GM12801 (cell line): ENCODE measurements around the gene CAMTA1.

Source experiments
- CTCF ChIP-seq: IDR thresholded peaks from one replicate; pipeline ENCODE4 v1.5.1; 2011; ENCODE audit warnings: control low read depth; ENCODE audit not compliant: insufficient read length; ENCODE audit errors: extremely low read depth

CAMTA1 gene

GRCh38 chr1:7421471-7422075 lies 636.3 kb downstream of the CAMTA1 start:
- no peak for TF ChIP-seq CTCF

GRCh38 chr1:7422081-7422480 lies 636.8 kb downstream of the CAMTA1 start:
- TF ChIP-seq CTCF, result no peak

GRCh38 chr1:7422561-7422960 lies 637.3 kb downstream of the CAMTA1 start:
- TF ChIP-seq CTCF, result no peak

GRCh38 chr1:7422966-7423365 lies 637.7 kb downstream of the CAMTA1 start:
- TF ChIP-seq CTCF, result no peak

- TF ChIP-seq CTCF, result no peak
Observed at GRCh38 chr1:7424352-7424890, 639.2 kb downstream of the CAMTA1 start.

- TF ChIP-seq CTCF, result no peak
Observed at GRCh38 chr1:7425229-7425628, 640.0 kb downstream of the CAMTA1 start.

GRCh38 chr1:7425771-7426170 lies 640.5 kb downstream of the CAMTA1 start:
- TF ChIP-seq CTCF, result no peak
